Epithelial cell of esophagus (primary cell): Measurements from ENCODE around the gene BEAN1.

Source experiments
- DNase-seq: peaks from one replicate; pipeline ENCODE4 v3.0.0; 2010; ENCODE audit warnings: low read depth
- H3K4me3 ChIP-seq: 2 replicates; pipeline ENCODE4 v1.5.1; 2011; ENCODE audit warnings: mild to moderate bottlenecking, low read length, control low read depth
- CTCF ChIP-seq: IDR thresholded peaks from 2 replicates; pipeline ENCODE4 v1.5.1; 2011; ENCODE audit warnings: low read depth, mild to moderate bottlenecking, low read length, control low read depth, inconsistent platforms; ENCODE audit not compliant: insufficient read depth; ENCODE audit errors: missing control alignments

BEAN1 gene

GRCh38 chr16:66520406-66521170 lies 93.5 kb downstream of the BEAN1 start:
- no peak for TF ChIP-seq CTCF
- peak; percentile 10 for DNase-seq
- H3K4me3 ChIP-seq = no peak overlapping the region

- TF ChIP-seq CTCF = no peak
- H3K4me3 ChIP-seq = no peak overlapping the region
- DNase-seq = no peak
Observed at GRCh38 chr16:66521252-66521713, 94.2 kb downstream of the BEAN1 start.

GRCh38 chr16:66521951-66522771 lies 95.1 kb downstream of the BEAN1 start:
- TF ChIP-seq CTCF = no peak
- no peak overlapping the region for H3K4me3 ChIP-seq
- DNase-seq = peak; percentile 81

GRCh38 chr16:66522816-66523590 lies 95.9 kb downstream of the BEAN1 start:
- DNase-seq = no peak
- no peak for TF ChIP-seq CTCF
- H3K4me3 ChIP-seq = no peak overlapping the region

GRCh38 chr16:66523861-66524354 lies 96.8 kb downstream of the BEAN1 start:
- H3K4me3 ChIP-seq = no peak overlapping the region
- no peak for DNase-seq
- no peak for TF ChIP-seq CTCF

- no peak for TF ChIP-seq CTCF
- no peak overlapping the region for H3K4me3 ChIP-seq
- no peak for DNase-seq
Observed at GRCh38 chr16:66524601-66525164, 97.6 kb downstream of the BEAN1 start.
